ENCODE data around the gene ASTN2.

The ASTN2 gene

GRCh38 chr9:116937361-116937760, 477.5 kb downstream of the ASTN2 start:
- no peak for DNase-seq (ENCODE audit: extremely low spot score)
- no peak for TF ChIP-seq CTCF (IDR thresholded peaks at IDR 0.05; ENCODE audit: control extremely low read depth, extremely low read depth, low read depth, missing control alignments)
- ChIA-PET POLR2A (no interaction called here), CTCF (interaction anchor here (1.0 to 1.6 kb wide), 4 partner anchors 12 to 77 kb away, joined by 3 to 6 read pairs (median 4); no protein-coding TSS in a partner anchor)

- DNase-seq (ENCODE audit: extremely low spot score), result no peak
- POLR2A ChIA-PET, result no interaction called here
- CTCF ChIA-PET, result interaction anchor here (1.2 to 1.7 kb wide), 4 partner anchors 9 to 19 kb away, joined by 3 to 8 read pairs (median 4); no protein-coding TSS in a partner anchor
- TF ChIP-seq CTCF (IDR thresholded peaks at IDR 0.05; ENCODE audit: control extremely low read depth, extremely low read depth, low read depth, missing control alignments), result no peak
Measured at GRCh38 chr9:116935149-116935897, 479.5 kb downstream of the ASTN2 start.

- TF ChIP-seq CTCF (IDR thresholded peaks at IDR 0.05; ENCODE audit: control extremely low read depth, extremely low read depth, low read depth, missing control alignments), result no peak
- ChIA-PET CTCF (interaction anchor here (1.2 to 1.9 kb wide), 6 partner anchors 9 to 74 kb away, joined by 3 to 8 read pairs (median 4); no protein-coding TSS in a partner anchor), POLR2A (no interaction called here)
- no peak for DNase-seq (ENCODE audit: extremely low spot score)
Measured at GRCh38 chr9:116934131-116934530, 480.7 kb downstream of the ASTN2 start.

GRCh38 chr9:116933251-116933650, 481.6 kb downstream of the ASTN2 start:
- no peak for DNase-seq (ENCODE audit: extremely low spot score)
- POLR2A ChIA-PET, result no interaction called here

GRCh38 chr9:116929621-116930020, 485.2 kb downstream of the ASTN2 start:
- no peak for DNase-seq (ENCODE audit: extremely low spot score)
- POLR2A ChIA-PET, result no interaction called here
- CTCF ChIA-PET, result no interaction called here
- no peak for TF ChIP-seq CTCF (IDR thresholded peaks at IDR 0.05; ENCODE audit: control extremely low read depth, extremely low read depth, low read depth, missing control alignments)

More at GRCh38 chr9:116933251-116933650, 481.6 kb downstream of the ASTN2 start:
- no peak for TF ChIP-seq CTCF (IDR thresholded peaks at IDR 0.05; ENCODE audit: control extremely low read depth, extremely low read depth, low read depth, missing control alignments)
- CTCF ChIA-PET, result interaction anchor here (1.1 to 1.9 kb wide), 8 partner anchors 8 to 73 kb away, joined by 3 to 6 read pairs (median 4); no protein-coding TSS in a partner anchor

- CTCF ChIA-PET, result interaction anchor here (1.1 to 1.6 kb wide), 2 partner anchors 23 to 39 kb away, joined by 3 to 4 read pairs; no protein-coding TSS in a partner anchor
- no peak for DNase-seq (ENCODE audit: extremely low spot score)
Measured at GRCh38 chr9:116928884-116929283, 486.0 kb downstream of the ASTN2 start.

More at GRCh38 chr9:116928884-116929283, 486.0 kb downstream of the ASTN2 start:
- no peak for TF ChIP-seq CTCF (IDR thresholded peaks at IDR 0.05; ENCODE audit: control extremely low read depth, extremely low read depth, low read depth, missing control alignments)
- POLR2A ChIA-PET, result no interaction called here

All from GM10248 (cell line).